DMS114 treated with DMSO at 0.1 percent for 48 hours (cell line): ENCODE results near the gene MAP1LC3B.
A peak's percentile ranks its signal among the peaks of the same experiment; 100 is the strongest.
"Not testable (repeated sequence)": the region's sequence is repeated elsewhere in the genome, so short reads cannot be mapped to it uniquely, and the experiment has no call there.

Source experiments
- DNase-seq: peaks from one replicate; lab custom pipeline; 2025; ENCODE audit not compliant: unreplicated experiment; lab: John Stamatoyannopoulos, UW

The MAP1LC3B gene

GRCh38 chr16:87380403-87380802 is 11.7 kb upstream of the MAP1LC3B start:
- DNase-seq: no peak

DNA sequence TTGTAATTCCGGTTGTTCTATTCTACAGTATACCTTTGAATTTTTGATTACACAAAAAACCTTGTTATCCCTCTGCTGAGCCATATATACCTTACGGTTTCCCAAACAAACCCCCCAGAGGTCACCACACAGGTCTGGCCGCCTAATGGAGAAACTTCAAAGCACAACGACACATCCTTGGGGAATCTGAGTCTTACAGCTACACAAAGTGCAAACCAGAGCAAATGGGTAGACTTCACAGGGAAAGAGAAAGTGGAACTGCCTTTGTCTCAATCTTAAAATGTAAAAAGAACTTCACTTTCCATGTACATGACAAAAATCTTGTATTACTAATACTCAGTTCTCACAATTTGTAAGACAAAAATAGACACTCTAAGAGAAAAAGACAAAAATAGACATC is 11.3 kb upstream of the MAP1LC3B start:
- DNase-seq: no peak

- no peak for DNase-seq
These were observed 9.9 kb upstream of the MAP1LC3B start for GRCh38 chr16:87382023-87382785.

DNA sequence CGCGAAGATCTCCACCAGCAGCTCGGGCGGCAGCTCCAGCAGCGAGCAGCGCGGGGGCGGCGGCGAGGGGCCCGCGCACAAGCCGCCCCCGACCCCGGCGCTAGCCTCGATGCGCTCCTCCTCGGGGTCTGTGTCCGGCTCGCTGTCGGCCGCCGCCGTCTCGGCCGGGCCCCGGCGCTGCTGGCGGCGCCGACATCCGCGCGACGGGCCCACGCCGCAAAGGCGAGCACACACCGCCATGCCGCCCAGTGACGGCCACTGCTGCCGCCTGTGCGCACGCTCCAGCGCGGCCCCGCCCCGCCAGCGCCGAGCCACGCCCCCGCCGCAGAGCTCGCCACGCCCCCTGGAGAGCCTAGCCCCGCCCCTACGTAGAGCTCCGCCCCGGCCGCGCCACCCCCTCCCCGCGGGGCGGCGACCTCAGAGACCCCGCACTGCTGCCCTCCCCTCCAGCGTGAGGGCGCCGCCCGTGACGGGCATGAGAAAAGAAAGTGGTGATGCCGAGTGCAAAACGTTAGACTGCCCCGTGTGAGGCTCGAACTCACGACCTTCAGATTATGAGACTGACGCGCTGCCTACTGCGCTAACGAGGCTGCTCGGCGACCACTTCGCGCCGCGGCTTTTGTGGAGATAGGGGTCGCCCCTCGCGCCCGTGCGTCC is 8.5 kb upstream of the MAP1LC3B start, which contains the start of gene FBXO31:
Gene FBXO31, minus strand, starts transcription at position 272 of the 657 bp plus-strand sequence. Its CDS starts 32 bp downstream, at position 240.
- DNase-seq: peak; percentile 85

GRCh38 chr16:87384162-87384874 is 7.8 kb upstream of the MAP1LC3B start:
- no peak for DNase-seq

DNA sequence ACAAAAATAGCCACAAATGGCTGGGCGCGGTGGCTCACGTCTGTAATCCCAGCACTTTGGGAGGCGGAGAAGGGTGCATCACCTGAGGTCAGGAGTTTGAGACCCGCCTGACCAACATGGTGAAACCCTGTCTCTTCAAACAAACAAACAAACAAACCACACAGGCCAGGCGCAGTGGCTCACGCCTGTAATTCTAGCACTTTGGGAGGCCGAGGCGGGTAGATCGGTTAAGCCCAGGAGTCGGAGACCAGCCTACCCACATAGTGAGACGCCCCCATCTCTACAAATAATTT is 7.3 kb upstream of the MAP1LC3B start:
- not testable (repeated sequence) for DNase-seq

GRCh38 chr16:87387942-87388817 is 4.0 kb upstream of the MAP1LC3B start:
- peak; percentile 96 for DNase-seq

DNA sequence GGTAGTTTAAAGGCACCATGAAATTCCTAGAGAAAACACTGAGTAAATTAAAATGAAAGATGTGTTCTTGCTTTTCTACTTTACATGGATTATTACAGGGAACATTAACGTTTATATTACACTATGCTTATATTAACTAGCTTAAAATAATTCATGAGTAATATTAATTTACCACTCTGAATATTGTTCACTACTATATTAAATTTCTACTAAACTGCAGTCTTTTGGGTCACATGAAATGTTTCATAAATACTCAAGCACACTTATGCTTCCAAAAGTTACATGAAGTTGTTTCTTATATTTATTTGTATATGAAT is 3.4 kb upstream of the MAP1LC3B start:
- DNase-seq: no peak

DNA sequence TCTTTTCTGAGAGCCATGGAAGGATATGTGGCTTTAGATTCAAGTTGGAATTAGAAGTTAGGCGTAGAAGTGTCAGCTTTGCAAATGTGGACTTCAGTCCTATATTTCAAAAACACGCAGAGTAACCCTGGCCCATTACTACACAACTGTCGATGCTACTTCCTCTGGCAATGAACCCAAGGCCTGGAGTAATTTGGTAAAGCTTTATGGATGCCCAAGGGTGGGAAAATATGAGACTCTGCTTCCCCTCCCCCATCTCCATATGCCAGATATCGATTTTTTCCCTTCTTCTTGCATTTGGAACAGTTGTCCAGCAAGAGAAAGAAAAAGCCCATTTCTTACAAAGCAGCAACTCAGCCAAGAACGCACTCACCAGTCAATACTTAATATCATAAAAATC is 2.9 kb upstream of the MAP1LC3B start:
- no peak for DNase-seq

DNA sequence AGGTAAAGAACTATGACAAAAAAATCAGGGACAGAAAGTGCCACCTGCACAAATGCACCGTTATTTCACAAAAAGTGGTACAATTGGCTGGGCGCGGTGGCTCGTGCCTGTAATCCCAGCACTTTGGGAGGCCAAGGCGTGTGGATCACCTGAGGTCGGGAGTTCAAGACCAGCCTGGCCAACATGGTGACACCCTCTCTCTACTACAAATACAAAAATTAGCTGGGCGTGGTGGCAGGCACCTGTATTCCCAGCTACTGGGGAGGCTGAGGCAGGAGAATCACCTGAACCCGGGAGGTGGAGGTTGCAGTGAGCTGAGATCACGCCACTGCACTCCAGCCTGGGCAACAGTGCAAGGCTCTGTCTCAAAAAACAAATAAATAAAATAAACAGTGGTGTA is 2.2 kb upstream of the MAP1LC3B start:
- DNase-seq: not testable (repeated sequence)

DNA sequence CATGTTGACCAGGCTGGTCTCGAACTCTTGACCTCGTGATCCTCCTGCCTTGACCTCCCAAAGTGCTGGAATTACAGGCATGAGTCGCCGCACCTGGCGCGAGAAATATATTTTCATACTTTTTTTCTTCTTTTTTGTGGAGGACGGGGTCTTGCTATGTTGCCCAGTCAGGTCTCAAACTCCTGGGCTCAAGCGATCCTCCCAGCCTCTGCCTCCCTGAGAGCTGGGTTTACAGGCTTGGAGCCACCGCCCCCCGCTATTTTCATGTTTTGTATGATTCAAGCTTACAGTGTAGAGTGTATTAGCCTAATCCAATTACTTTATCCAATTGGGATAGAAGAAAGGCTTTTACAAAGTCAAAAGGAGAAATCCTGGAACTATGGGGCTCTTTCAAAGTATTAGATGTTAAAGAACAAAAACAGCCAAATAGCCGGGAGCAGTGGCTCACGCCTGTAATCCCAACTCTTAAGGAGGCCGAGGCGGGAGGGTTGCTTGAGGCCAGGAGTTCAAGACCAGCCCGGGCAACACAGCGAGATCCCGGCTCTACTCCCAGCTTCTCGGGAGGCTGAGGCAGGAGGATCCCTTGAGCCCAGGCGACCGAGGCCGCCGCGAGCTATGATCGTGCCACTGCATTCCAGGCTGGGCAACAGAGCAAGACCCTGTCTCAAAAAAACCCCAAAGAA is 1.4 kb upstream of the MAP1LC3B start:
- no peak for DNase-seq

DNA sequence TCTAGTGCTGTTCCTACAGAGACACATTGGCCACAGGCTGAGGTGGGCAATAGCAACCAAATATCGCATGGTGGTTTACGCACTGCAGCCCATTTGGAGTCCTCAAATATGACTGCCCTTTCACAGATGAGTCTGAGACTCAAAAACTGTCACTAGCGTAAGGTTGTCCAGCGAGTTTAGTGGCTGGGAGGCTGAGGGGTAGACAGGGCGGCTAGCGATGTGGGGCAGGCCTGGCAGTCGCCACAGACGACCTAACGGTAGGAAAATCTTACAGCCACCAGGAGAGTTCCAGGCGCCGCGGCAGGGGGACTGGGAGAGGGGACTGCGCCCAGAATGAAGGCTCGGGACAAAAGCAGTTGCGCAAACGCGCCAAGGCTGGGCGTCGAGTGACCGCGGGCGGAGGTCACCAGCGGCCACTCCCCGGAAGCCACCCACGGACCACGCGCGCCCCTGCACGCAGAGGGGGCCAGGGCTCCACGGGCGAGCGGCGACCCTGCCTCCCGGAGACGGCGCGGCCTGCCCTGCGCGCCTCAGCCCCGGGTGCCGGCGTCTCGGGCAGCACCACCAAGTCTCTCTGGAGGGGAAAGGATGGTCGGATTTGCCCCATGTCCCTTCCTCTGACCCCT is 699 bp upstream of the MAP1LC3B start:
- peak; percentile 25 for DNase-seq

GRCh38 chr16:87392821-87393679 is 914 bp downstream of the MAP1LC3B start:
- DNase-seq: peak; percentile 32

DNA sequence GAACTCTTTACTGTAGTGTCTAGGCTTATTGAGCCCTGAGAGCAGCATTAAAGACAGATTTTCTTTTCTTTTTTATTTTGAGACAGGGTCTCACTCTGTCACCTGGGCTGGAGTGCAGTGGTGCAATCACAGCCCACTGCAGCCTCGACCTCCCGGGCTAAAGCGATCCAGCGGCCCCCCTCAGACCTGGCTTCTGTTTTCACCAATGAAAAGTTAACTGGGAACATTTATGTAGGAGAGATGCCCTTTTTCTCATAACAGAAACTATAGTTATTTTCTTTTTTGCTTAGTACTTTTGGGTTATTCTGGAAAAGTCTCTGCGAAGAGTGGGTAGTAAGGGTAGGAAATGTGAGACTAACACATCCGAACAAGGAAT is 1.5 kb downstream of the MAP1LC3B start:
- no peak for DNase-seq

DNA sequence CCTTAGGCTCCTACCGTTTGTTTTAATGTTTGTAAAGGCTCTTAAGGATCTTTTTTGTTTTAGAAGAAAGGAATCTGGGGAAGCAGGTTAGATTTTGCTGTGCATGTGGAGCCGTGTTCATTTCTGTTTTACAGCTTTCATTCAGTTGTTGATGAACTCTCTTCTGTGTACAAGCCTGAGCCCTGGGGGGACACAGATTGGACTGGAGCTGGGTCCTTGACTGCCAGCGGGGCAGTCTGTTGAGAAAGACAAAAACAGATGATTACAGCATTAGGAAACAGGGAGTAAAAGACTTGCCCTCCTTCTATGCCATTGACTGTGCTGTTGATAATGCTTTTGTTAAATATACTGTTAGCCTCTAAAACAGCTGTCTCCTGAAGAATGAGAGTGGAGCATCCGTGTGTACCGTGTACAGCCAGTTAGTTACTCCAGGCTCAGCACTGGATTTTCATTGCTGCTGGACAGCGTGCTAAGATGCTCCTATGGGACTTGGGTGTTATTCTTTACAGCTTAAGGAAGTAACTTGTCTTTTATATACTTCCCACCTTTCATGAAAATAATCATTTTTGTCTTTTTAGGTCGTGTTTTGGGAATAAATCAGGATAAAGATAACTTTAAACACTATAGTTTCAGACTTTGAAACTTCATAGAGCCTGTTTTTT is 3.2 kb downstream of the MAP1LC3B start:
- DNase-seq: no peak

DNA sequence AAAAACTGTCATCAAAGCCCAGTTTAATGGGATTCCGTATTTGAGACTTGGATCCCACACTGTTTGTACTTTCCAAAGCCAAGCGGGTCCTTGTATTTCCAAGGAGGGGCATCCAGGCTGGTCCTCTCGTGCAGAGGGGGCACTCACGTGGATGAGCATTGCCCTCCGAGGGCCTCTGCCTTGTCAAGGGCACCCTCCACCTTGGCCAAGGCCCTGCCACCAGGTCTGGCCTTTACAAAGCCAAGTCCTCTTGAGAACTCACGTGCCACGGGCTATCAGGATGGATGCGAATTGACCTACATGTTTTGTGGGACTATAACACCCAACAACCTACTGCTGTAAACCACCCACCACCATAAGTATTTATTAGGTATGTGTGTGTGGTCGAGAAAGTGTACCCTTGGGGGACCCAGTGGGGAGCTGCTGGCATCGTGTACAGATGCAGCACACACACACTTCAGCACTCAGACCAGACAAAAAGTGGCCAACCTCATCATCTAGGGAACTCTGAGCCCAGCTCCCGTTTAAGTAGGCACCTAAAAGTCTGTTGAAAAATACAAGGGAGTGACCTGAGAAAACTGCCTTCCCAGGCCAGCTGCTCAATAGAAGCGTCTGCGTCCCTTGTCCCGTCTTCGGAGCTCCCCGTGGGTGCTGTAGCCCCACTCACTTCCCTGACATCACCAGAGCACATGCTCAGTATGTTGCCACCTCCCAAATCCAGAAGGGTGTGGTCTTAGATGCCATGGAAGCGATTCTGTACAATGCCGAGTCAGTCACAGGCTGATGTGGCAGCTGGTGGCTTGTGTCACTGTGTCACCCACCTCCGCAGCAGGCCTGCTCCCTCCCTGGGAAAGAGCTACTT is 12.9 kb downstream of the MAP1LC3B start:
- no peak for DNase-seq

DNA sequence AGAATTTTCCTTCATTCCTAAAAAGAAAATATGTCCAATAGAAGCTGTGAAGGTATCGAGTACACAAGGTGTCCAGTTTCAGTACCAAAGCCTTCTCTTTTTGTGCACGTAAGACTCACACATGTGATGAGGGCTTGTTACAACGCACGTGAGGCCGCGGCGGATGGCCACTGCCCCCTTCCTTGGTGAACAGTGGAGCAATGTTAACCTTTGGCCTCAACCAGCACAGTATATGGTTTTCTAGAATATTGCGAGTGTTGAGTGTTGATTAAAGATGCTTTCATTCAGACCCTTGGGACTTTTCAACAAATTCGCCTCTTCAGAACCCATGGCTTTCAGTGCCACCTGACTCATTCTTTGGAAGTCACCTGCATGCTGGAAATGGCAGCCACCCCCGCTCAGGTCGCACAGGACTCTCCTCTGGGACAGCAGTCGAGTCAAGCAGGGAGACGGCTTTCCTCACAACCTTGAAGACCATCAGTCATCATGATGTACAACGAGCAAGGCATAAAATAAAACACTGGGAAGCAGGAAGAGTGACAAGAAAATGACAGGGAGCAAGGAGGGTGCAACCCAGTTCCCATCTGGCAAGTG is 14.5 kb downstream of the MAP1LC3B start:
- no peak for DNase-seq
